Caco-2 (cell line): Measurements from ENCODE around the gene NHP2. TPM values are rescaled to one million over a fixed set of nuclear protein-coding genes. Genes with fewer than 3 reads are reported as not detected.

Experiments used
- BruUV-seq: library from RNA; stranded (reverse); fragments of 400-500 nt; replicated peaks from 2 replicates; lab custom pipeline; 2021; lab: Mats Ljungman, UMichigan
- CTCF ChIA-PET: fragments of 300-600 bp; sonication (Branson Sonifier 250); formaldehyde crosslinking; loops from one replicate; lab custom pipeline; 2022; ENCODE audit warnings: antibody characterized with exemption; lab: Charles Lee
- POLR2A ChIA-PET: fragments of 300-600 bp; sonication (Branson Sonifier 250); formaldehyde crosslinking; loops from one replicate; lab custom pipeline; 2022; ENCODE audit warnings: antibody characterized with exemption; lab: Charles Lee
- DNase-seq, 2 experiments: peaks; one replicate each; pipeline versions ENCODE4 v3.0.0 to v3.0.0-alpha.2; 2020 to 2022
- H3K27me3 ChIP-seq: replicated peaks from 2 replicates; pipeline ENCODE4 v1.6.0; 2011; ENCODE audit warnings: low read length; ENCODE audit not compliant: control insufficient read depth, insufficient read depth
- H3K36me3 ChIP-seq: 2 replicates; pipeline ENCODE4 v1.5.1; 2011; ENCODE audit warnings: low read length; ENCODE audit not compliant: control insufficient read depth, insufficient read depth
- H3K4me1 ChIP-seq: fragments of 250-450 bp; sonication (Bioruptor Pico); 2 replicates; pipeline ENCODE4 v1.5.1; 2020; ENCODE audit warnings: mild to moderate bottlenecking
- H3K4me3 ChIP-seq: 2 replicates; pipeline ENCODE4 v1.5.1; 2011; ENCODE audit warnings: low read depth, mild to moderate bottlenecking, control low read depth, low read length
- H3K9me3 ChIP-seq: fragments of 250-450 bp; sonication (Bioruptor Pico); 2 replicates; pipeline ENCODE4 v1.5.1; 2020; ENCODE audit warnings: mild to moderate bottlenecking, moderate library complexity
- H3K27ac Mint-ChIP-seq: one replicate; pipeline ENCODE4 v1.8.0; 2022; ENCODE audit warnings: mixed read lengths; ENCODE audit not compliant: unreplicated experiment
- H3K27me3 Mint-ChIP-seq: one replicate; pipeline ENCODE4 v1.8.0; 2022; ENCODE audit warnings: mixed read lengths; ENCODE audit not compliant: insufficient read depth, unreplicated experiment
- H3K36me3 Mint-ChIP-seq: one replicate; pipeline ENCODE4 v1.8.0; 2022; ENCODE audit warnings: mild to moderate bottlenecking, mixed read lengths; ENCODE audit not compliant: insufficient read depth, unreplicated experiment
- H3K4me1 Mint-ChIP-seq: one replicate; pipeline ENCODE4 v1.8.0; 2022; ENCODE audit warnings: low read depth, mixed read lengths; ENCODE audit not compliant: unreplicated experiment
- H3K4me3 Mint-ChIP-seq: one replicate; pipeline ENCODE4 v1.8.0; 2022; ENCODE audit warnings: mild to moderate bottlenecking, moderate library complexity, mixed read lengths; ENCODE audit not compliant: unreplicated experiment
- H3K9me3 Mint-ChIP-seq: one replicate; pipeline ENCODE4 v1.8.0; 2022; ENCODE audit warnings: mixed read lengths; ENCODE audit not compliant: unreplicated experiment
- CTCF ChIP-seq, 2 experiments: fragments of 200-600 bp in 1 of 2; IDR thresholded peaks; 1 replicate in 1 of 2; 2 replicates in 1 of 2; pipeline versions ENCODE4 v1.5.1 to v1.8.0; 2011 to 2022; ENCODE audit warnings: antibody characterized with exemption in 1 of 2, control low read depth in 1 of 2, inconsistent platforms in 1 of 2, low read depth in 1 of 2, low read length in 1 of 2, mild to moderate bottlenecking in 1 of 2, moderate library complexity in 1 of 2; ENCODE audit not compliant: insufficient read depth in 1 of 2, severe bottlenecking in 1 of 2, unreplicated experiment in 1 of 2
- intact Hi-C: fragments of 100-400 bp; cut with micrococcal nuclease; formaldehyde crosslinking; loops from one replicate; pipeline ENCODE4 v1.10.0; 2022; ENCODE audit not compliant: unreplicated experiment
- total RNA-seq: library from RNA; stranded (reverse); gene quantifications from 2 replicates; pipeline ENCODE4 v1.2.3, GENCODE V29; 2022

NHP2 gene
- total RNA-seq, 1 experiment from 2014 or later: 127 TPM

- CTCF ChIA-PET: no interaction called here
- peaks cover 5% of the 10 kb centered on the region for H3K27me3 Mint-ChIP-seq
- no peaks in the 10 kb centered on the region for H3K9me3 Mint-ChIP-seq
- no peak for DNase-seq
- POLR2A ChIA-PET: no interaction called here
- Histone ChIP-seq H3K27me3 (no peaks in the 10 kb centered on the region), H3K4me3 (no peak overlapping the region), H3K36me3 (no peaks in the 10 kb centered on the region), H3K9me3 (no peaks in the 10 kb centered on the region), H3K4me1 (peaks cover under 1% of the 10 kb centered on the region; the same call in 1 of the 2 replicates)
- no peak overlapping the region for H3K27ac Mint-ChIP-seq
- H3K4me1 Mint-ChIP-seq: no peaks in the 10 kb centered on the region
- BruUV-seq: no TSS peak
- TF ChIP-seq CTCF (IDR thresholded peaks at IDR 0.05; ENCODE audit: insufficient read depth in 1 of 2, low read depth in 1 of 2, low read length in 1 of 2, severe bottlenecking in 1 of 2, unreplicated experiment in 1 of 2): no peak
- H3K4me3 Mint-ChIP-seq: no peak overlapping the region
- no peaks in the 10 kb centered on the region for H3K36me3 Mint-ChIP-seq
- intact Hi-C loops: no loop called here
Observed at GRCh38 chr5:178108966-178109365, 44.7 kb downstream of the NHP2 start.

DNA sequence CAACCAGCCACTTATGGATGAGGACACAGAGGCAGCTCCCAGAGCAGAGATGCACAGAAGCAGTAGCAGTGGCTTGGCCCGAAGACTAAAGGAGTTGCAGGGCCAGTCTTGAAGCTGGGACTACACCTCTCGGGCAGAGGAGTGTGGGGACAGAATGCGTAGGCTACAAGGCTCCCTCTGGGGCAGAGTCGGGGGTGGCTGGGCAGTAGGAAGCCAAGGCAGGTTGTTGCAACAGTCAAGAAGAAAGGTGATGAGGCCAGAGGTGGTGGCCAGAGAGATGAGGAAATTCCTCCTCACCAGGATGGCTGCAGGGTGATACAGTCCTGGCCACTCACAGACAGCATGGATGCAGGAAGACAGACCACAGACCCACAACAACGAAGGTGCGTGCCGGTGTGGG lies 45.2 kb downstream of the NHP2 start:
- H3K27me3 ChIP-seq: no peaks in the 10 kb centered on the region
- Mint-ChIP-seq H3K27ac (no peak overlapping the region), H3K9me3 (no peaks in the 10 kb centered on the region), H3K36me3 (no peaks in the 10 kb centered on the region), H3K27me3 (peaks cover 5% of the 10 kb centered on the region), H3K4me3 (no peak overlapping the region), H3K4me1 (peaks cover 4% of the 10 kb centered on the region)
- ChIA-PET CTCF (interaction anchor here (2.5 kb wide), 1 partner anchor 32 kb away, joined by 26 read pairs; no protein-coding TSS in a partner anchor), POLR2A (no interaction called here)
- DNase-seq: no peak
- intact Hi-C loops: no loop called here
- BruUV-seq: no TSS peak
- H3K4me1 ChIP-seq: no peaks in the 10 kb centered on the region
- H3K4me3 ChIP-seq: no peak overlapping the region
- no peaks in the 10 kb centered on the region for H3K36me3 ChIP-seq
- TF ChIP-seq CTCF (IDR thresholded peaks at IDR 0.05; ENCODE audit: insufficient read depth in 1 of 2, low read depth in 1 of 2, low read length in 1 of 2, severe bottlenecking in 1 of 2, unreplicated experiment in 1 of 2): no peak
- H3K9me3 ChIP-seq: no peaks in the 10 kb centered on the region

- Histone ChIP-seq H3K4me3 (no peak overlapping the region), H3K9me3 (no peaks in the 10 kb centered on the region), H3K36me3 (no peaks in the 10 kb centered on the region), H3K4me1 (no peaks in the 10 kb centered on the region), H3K27me3 (no peaks in the 10 kb centered on the region)
- ChIA-PET CTCF (interaction anchor here (2.5 kb wide), 1 partner anchor 32 kb away, joined by 26 read pairs; no protein-coding TSS in a partner anchor), POLR2A (no interaction called here)
- no TSS peak for BruUV-seq
- no peak for DNase-seq
- intact Hi-C loops: no loop called here
- H3K4me3 Mint-ChIP-seq: no peak overlapping the region
- H3K4me1 Mint-ChIP-seq: peaks cover 6% of the 10 kb centered on the region
- no peak overlapping the region for H3K27ac Mint-ChIP-seq
- no peaks in the 10 kb centered on the region for H3K36me3 Mint-ChIP-seq
- no peak for TF ChIP-seq CTCF (IDR thresholded peaks at IDR 0.05; ENCODE audit: insufficient read depth in 1 of 2, low read depth in 1 of 2, low read length in 1 of 2, severe bottlenecking in 1 of 2, unreplicated experiment in 1 of 2)
- no peaks in the 10 kb centered on the region for H3K9me3 Mint-ChIP-seq
- peaks cover 5% of the 10 kb centered on the region for H3K27me3 Mint-ChIP-seq
Observed at GRCh38 chr5:178107756-178108310, 45.9 kb downstream of the NHP2 start.
